ENCODE results near the gene MAP2K1.
"Not testable (repeated sequence)": the region's sequence is repeated elsewhere in the genome, so short reads cannot be mapped to it uniquely, and the experiment has no call there.

The MAP2K1 gene

GRCh38 chr15:66389098-66389858 lies 2.6 kb downstream of the MAP2K1 start:
- peak overlapping the region; percentile 69 for H3K4me2 ChIP-seq (ENCODE audit: low read depth, low read length)
- H3K27me3 ChIP-seq (replicated peaks; ENCODE audit: insufficient read depth, low read length): no peaks in the 10 kb centered on the region
- TF ChIP-seq EZH2phosphoT487 (IDR thresholded peaks at IDR 0.05; ENCODE audit: low read length) (no peak), EZH2 (optimal IDR thresholded peaks at IDR 0.05; ENCODE audit: low read depth, low read length) (no peak), CTCF (IDR thresholded peaks at IDR 0.05; ENCODE audit: low read length) (no peak)
- H3K9me3 ChIP-seq (replicated peaks; ENCODE audit: insufficient read depth, low read length): no peaks in the 10 kb centered on the region
- peaks cover 73% of the 10 kb centered on the region for H3K79me2 ChIP-seq (ENCODE audit: low read length)
- peaks cover 13% of the 10 kb centered on the region for H3F3A ChIP-seq (ENCODE audit: insufficient read depth, low read length)
- H4K20me1 ChIP-seq (ENCODE audit: insufficient read depth, low read length): 0 out of 2 replicates have a peak, but pooled peaks cover 4% of the 10 kb centered on the region
- H3K9me2 ChIP-seq (replicated peaks; ENCODE audit: insufficient read depth, low read length): no peaks in the 10 kb centered on the region
- peak overlapping the region; percentile 33; the same call in 1 of the 2 replicates for H3K27ac ChIP-seq (ENCODE audit: low read length)
- H3K36me3 ChIP-seq (replicated peaks; ENCODE audit: insufficient read depth, low read length): no peaks in the 10 kb centered on the region
- peak; percentile 13 for DNase-seq
- no peak overlapping the region for H3K4me3 ChIP-seq (ENCODE audit: low read length)
- peaks cover 28% of the 10 kb centered on the region for H3K4me1 ChIP-seq (ENCODE audit: low read length)
- H3K9ac ChIP-seq (ENCODE audit: low read length): no peak overlapping the region
- no peak overlapping the region for H2AFZ ChIP-seq (ENCODE audit: low read length)

GRCh38 chr15:66389859-66390381 lies 3.2 kb downstream of the MAP2K1 start:
- Histone ChIP-seq H3F3A (ENCODE audit: insufficient read depth, low read length) (peaks cover 13% of the 10 kb centered on the region), H3K79me2 (ENCODE audit: low read length) (peaks cover 79% of the 10 kb centered on the region), H4K20me1 (ENCODE audit: insufficient read depth, low read length) (0 out of 2 replicates have a peak, but pooled peaks cover 4% of the 10 kb centered on the region), H2AFZ (ENCODE audit: low read length) (no peak overlapping the region), H3K9me3 (replicated peaks; ENCODE audit: insufficient read depth, low read length) (no peaks in the 10 kb centered on the region), H3K27ac (ENCODE audit: low read length) (peak overlapping the region; percentile 33; the same call in 1 of the 2 replicates), H3K27me3 (replicated peaks; ENCODE audit: insufficient read depth, low read length) (no peaks in the 10 kb centered on the region), H3K9ac (ENCODE audit: low read length) (no peak overlapping the region), H3K4me2 (ENCODE audit: low read depth, low read length) (peak overlapping the region; percentile 69; the same call in 1 of the 2 replicates), H3K4me1 (ENCODE audit: low read length) (peaks cover 28% of the 10 kb centered on the region), H3K36me3 (replicated peaks; ENCODE audit: insufficient read depth, low read length) (no peaks in the 10 kb centered on the region), H3K4me3 (ENCODE audit: low read length) (no peak overlapping the region), H3K9me2 (replicated peaks; ENCODE audit: insufficient read depth, low read length) (no peaks in the 10 kb centered on the region)
- DNase-seq: no peak
- TF ChIP-seq CTCF (IDR thresholded peaks at IDR 0.05; ENCODE audit: low read length): no peak

GRCh38 chr15:66390678-66391077 lies 4.0 kb downstream of the MAP2K1 start:
- Histone ChIP-seq H3K27me3 (replicated peaks; ENCODE audit: insufficient read depth, low read length) (no peaks in the 10 kb centered on the region), H3K9ac (ENCODE audit: low read length) (no peak overlapping the region)

GRCh38 chr15:66393037-66393436 lies 6.3 kb downstream of the MAP2K1 start:
- Histone ChIP-seq H3F3A (ENCODE audit: insufficient read depth, low read length) (peaks cover 13% of the 10 kb centered on the region), H3K79me2 (ENCODE audit: low read length) (peaks cover 96% of the 10 kb centered on the region), H3K4me1 (ENCODE audit: low read length) (peaks cover 25% of the 10 kb centered on the region)
- not testable (repeated sequence) for H3K9me3 ChIP-seq (replicated peaks; ENCODE audit: insufficient read depth, low read length); DNase-seq; H4K20me1 ChIP-seq (ENCODE audit: insufficient read depth, low read length); H3K27ac ChIP-seq (ENCODE audit: low read length); H3K4me2 ChIP-seq (ENCODE audit: low read depth, low read length); H3K9me2 ChIP-seq (replicated peaks; ENCODE audit: insufficient read depth, low read length); H3K4me3 ChIP-seq (ENCODE audit: low read length); H2AFZ ChIP-seq (ENCODE audit: low read length); H3K27me3 ChIP-seq (replicated peaks; ENCODE audit: insufficient read depth, low read length); H3K9ac ChIP-seq (ENCODE audit: low read length); H3K36me3 ChIP-seq (replicated peaks; ENCODE audit: insufficient read depth, low read length)

More at GRCh38 chr15:66390678-66391077, 4.0 kb downstream of the MAP2K1 start:
- peak overlapping the region; percentile 69 for H3K4me2 ChIP-seq (ENCODE audit: low read depth, low read length)
- 0 out of 2 replicates have a peak, but pooled peaks cover 2% of the 10 kb centered on the region for H3K36me3 ChIP-seq (replicated peaks; ENCODE audit: insufficient read depth, low read length)
- no peak overlapping the region for H3K4me3 ChIP-seq (ENCODE audit: low read length)
- H3K79me2 ChIP-seq (ENCODE audit: low read length): peaks cover 87% of the 10 kb centered on the region
- no peak overlapping the region for H2AFZ ChIP-seq (ENCODE audit: low read length)
- peak overlapping the region; percentile 33; the same call in 1 of the 2 replicates for H3K27ac ChIP-seq (ENCODE audit: low read length)
- peaks cover 28% of the 10 kb centered on the region for H3K4me1 ChIP-seq (ENCODE audit: low read length)
- H4K20me1 ChIP-seq (ENCODE audit: insufficient read depth, low read length): 0 out of 2 replicates have a peak, but pooled peaks cover 4% of the 10 kb centered on the region
- DNase-seq: peak; percentile 27
- no peaks in the 10 kb centered on the region for H3K9me3 ChIP-seq (replicated peaks; ENCODE audit: insufficient read depth, low read length)
- H3F3A ChIP-seq (ENCODE audit: insufficient read depth, low read length): peaks cover 13% of the 10 kb centered on the region
- TF ChIP-seq CTCF (IDR thresholded peaks at IDR 0.05; ENCODE audit: low read length): no peak
- no peak for TF ChIP-seq EZH2 (optimal IDR thresholded peaks at IDR 0.05; ENCODE audit: low read depth, low read length)
- no peaks in the 10 kb centered on the region for H3K9me2 ChIP-seq (replicated peaks; ENCODE audit: insufficient read depth, low read length)
